Non-pigmented ciliary epithelial cell (primary cell): ENCODE data around the gene RXFP1.

Experiments
- DNase-seq: peaks from one replicate; pipeline ENCODE4 v3.0.0-alpha.2; 2010; ENCODE audit warnings: low read depth

RXFP1 gene

DNA sequence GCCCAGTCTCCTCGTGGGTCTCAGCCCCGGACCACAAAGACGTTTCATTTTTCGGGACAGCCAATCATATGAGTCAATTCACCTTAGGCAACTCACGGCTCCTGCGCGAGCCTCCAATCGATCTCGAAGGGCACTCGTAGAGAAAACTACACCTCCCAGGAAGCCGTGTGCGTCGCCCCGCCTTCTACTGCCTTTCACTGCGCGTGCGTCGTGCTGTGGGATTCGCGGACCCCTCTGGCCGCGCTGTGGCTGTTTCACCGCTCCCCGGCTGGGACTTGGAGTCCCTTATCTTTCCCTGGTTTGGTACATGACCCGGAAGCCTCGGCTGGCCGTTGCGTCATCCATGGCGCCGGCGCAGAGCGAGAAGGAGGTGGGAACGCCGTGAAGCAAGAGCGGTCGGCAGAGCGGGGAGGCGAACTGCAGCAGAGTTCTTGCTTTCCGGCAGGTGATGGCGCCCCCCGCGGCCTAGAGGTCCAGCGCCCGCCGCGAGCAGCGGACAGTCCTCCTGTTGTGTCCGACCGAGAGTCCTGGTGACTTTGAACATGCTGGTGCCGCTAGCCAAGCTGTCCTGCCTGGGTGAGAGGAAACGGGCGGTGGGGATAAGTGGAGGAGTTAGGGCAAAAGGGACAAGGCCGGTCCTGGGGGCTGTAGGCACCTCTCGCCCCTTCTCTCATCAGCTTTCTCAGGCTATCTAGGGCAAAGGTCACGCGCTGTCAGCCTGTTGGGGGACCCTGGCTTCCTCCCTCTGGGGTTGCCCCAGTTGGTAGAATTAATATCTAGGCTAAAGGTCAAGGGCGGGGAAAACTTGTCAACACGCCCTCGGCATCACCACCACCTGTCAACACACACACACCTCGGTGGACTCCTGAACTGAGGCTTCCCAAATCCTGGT is 150.5 kb downstream of the RXFP1 start, which contains the start of gene ETFDH:
TSS of gene ETFDH (plus strand) at position 382 of the 892 bp plus-strand sequence. CDS start at position 543, 161 bp downstream.
- peak; percentile 97 for DNase-seq

DNA sequence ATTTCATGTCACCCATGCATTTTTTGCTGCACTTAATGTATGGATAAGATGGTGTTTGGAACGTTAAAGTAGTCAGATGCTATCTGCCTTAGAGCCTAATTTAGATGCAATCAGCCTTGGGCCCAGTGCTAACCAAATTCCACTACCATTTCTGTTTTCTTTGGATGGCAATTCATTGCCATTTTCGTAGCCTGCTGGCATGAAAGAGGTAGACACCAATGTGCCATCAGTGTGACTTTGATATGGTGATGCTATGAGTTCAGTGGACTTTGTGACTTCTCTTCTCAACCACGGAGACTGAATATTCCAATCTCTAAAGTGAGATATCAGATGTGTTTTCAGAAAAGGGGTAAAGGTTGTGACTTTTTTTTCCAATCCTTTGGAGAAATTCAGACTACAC is 152.0 kb downstream of the RXFP1 start:
- DNase-seq, result no peak

DNA sequence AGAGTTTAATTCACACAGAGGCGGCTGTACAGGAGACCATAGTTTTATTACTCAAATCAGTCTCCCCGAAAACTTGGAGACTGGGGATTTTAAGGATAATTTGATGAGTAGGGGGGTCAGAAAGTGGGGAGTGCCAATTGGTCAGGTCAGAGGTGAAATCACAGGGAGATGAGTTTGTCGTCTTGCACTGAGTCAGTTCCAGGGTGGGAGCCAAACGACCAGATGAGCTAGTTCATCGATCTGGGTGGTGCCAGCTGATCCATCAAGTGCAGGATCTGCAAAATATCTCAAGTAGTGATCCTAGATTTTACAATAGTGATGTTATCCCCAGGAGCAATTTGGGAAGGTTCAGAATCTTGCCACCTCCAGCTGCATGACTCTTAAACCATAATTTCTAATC is 154.4 kb downstream of the RXFP1 start:
- no peak for DNase-seq

DNA sequence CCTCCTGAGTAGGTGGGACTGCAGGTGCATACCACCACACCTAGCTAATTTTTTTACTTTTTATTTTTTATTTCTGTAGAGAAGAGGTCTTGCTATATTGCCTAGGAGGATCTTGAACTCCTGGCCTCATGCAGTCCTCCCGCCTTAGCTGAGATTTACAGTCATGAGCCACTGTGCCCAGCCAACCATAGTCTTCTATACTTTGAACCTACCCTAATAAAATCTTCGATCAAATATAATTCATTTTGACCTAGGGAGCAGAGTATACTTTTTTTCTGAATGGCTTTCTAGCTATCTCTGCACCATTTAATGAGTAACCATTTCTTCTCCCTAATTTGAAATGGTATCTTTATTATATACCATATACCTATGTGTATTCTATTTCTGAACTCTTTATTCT is 157.1 kb downstream of the RXFP1 start:
- no peak for DNase-seq

DNA sequence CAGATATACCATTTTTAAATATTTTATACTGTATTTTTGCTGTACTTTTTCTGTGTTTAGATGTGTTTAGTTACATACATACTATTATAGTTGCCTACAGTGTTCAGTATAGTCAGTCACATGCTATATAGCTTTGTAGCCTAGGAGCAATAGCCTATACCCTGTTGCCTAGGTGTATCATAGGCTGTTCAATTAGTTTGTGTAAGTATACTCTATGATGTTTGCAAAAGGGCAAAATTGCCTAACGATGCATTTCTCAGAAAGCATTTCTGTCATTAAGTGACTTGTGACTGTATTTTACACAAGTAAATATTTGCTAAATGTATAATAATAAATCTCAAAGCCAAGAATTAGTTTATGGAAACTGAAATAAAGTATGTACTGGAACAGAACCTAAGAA is 159.9 kb downstream of the RXFP1 start:
- DNase-seq, result no peak

DNA sequence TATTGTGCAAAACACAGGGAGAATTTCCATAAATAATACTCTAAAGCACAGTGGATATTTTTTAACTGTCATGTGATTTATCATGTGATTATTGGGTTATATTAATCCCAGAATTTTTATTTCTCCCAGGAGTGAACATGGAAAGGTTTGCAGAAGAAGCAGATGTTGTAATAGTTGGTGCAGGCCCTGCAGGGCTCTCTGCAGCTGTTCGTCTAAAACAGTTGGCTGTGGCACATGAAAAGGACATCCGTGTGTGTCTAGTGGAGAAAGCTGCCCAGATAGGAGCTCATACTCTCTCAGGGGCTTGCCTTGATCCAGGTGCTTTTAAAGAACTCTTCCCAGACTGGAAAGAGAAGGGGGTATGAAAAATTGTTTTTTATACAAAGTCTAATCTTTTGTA is 160.4 kb downstream of the RXFP1 start:
- DNase-seq, result no peak

DNA sequence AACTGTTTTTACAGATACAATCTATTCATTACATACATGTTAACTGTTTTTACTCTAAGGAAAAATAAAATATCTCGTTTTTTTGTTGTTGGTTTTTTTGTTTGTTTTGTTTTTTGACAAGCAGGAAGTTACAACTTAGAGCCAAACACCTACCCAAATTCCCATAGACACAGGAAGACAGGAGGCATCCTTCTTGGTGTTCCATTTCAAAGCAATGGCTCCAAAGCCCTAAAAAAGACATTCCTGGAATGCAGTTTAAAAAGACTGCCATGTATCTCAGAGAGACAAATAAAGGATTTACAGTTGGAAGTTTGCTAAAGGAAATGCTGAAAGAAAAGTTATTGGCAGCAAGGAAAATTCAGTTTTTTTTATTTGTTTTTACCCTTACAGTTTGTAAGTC is 167.1 kb downstream of the RXFP1 start:
- no peak for DNase-seq
